K562 (cell line): ENCODE results near the gene BMP8B. TPM values are rescaled to one million over a fixed set of nuclear protein-coding genes. Genes with fewer than 3 reads are reported as not detected.

Experiments
- ASH1L ChIP-seq: fragments of 450-650 bp; IDR thresholded peaks from 2 replicates; pipeline ENCODE4 v1.6.1; 2018; ENCODE audit warnings: borderline replicate concordance, mild to moderate bottlenecking, low read depth; ENCODE audit not compliant: partially characterized antibody
- BHLHE40 ChIP-seq: IDR thresholded peaks from 2 replicates; pipeline ENCODE4 v1.6.1; 2011; ENCODE audit warnings: low read length, improper control_type of control experiment
- BRF2 ChIP-seq: IDR thresholded peaks from 3 replicates; pipeline ENCODE4 v1.6.1; 2011; ENCODE audit warnings: borderline replicate concordance, mild to moderate bottlenecking; ENCODE audit not compliant: insufficient read length, insufficient read depth
- CEBPZ ChIP-seq: fragments of 150-350 bp; IDR thresholded peaks from 2 replicates; pipeline ENCODE4 v1.6.1; 2014; ENCODE audit warnings: low read depth, mild to moderate bottlenecking, low read length, borderline replicate concordance
- CSDE1 ChIP-seq, 2 experiments: fragments of 450-650 bp; IDR thresholded peaks; 2 replicates each; pipeline ENCODE4 v1.6.1; 2016; ENCODE audit warnings: mild to moderate bottlenecking in 1 of 2
- DLX4 ChIP-seq: fragments of 250-450 bp; sonication (Bioruptor Pico); IDR thresholded peaks from 2 replicates; pipeline ENCODE4 v1.6.1; 2021; ENCODE audit warnings: mild to moderate bottlenecking
- ETV1 ChIP-seq: fragments of 450-650 bp; conservative IDR thresholded peaks from 2 replicates; pipeline ENCODE4 v1.6.1; 2016; ENCODE audit warnings: missing genetic modification characterization, control low read depth, low read depth, missing compliant biosample characterization
- GTF2F1 ChIP-seq: IDR thresholded peaks from 2 replicates; pipeline ENCODE4 v1.6.1; 2011; ENCODE audit warnings: low read depth, low read length, improper control_type of control experiment
- HBP1 ChIP-seq: fragments of 450-650 bp; formaldehyde crosslinking; IDR thresholded peaks from 2 replicates; pipeline ENCODE4 v1.4.0; 2022; ENCODE audit warnings: missing genetic modification characterization
- MAFG ChIP-seq: fragments of 450-650 bp; conservative IDR thresholded peaks from 2 replicates; pipeline ENCODE4 v1.6.1; 2016; ENCODE audit warnings: missing genetic modification characterization, missing compliant biosample characterization
- MTA1 ChIP-seq: fragments of 450-650 bp; IDR thresholded peaks from 2 replicates; pipeline ENCODE4 v1.6.1; 2017; ENCODE audit warnings: borderline replicate concordance
- PBX2 ChIP-seq, 2 experiments: IDR thresholded peaks in 1 of 2; conservative IDR thresholded peaks in 1 of 2; 2 replicates each; pipeline ENCODE4 v1.6.1; 2016; ENCODE audit warnings: low read depth in 2 of 2, mild to moderate bottlenecking in 1 of 2, missing compliant biosample characterization in 1 of 2, missing genetic modification characterization in 1 of 2, moderate library complexity in 1 of 2
- PTBP1 ChIP-seq: fragments of 200-400 bp; formaldehyde crosslinking; IDR thresholded peaks from 2 replicates; pipeline ENCODE4 v1.6.1; 2017; ENCODE audit warnings: low read depth, low read length
- RFX5 ChIP-seq: IDR thresholded peaks from 2 replicates; pipeline ENCODE4 v1.6.1; 2011; ENCODE audit warnings: low read depth, mild to moderate bottlenecking, improper control_type of control experiment, low read length
- RUNX1 ChIP-seq: sonication (generic); IDR thresholded peaks from 2 replicates; pipeline ENCODE4 v1.6.1; 2016; ENCODE audit warnings: antibody characterized with exemption, low read depth
- SNIP1 ChIP-seq: fragments of 450-650 bp; IDR thresholded peaks from 2 replicates; pipeline ENCODE4 v1.7.1; 2017; ENCODE audit warnings: low read depth, mild to moderate bottlenecking
- TBL1XR1 ChIP-seq, 2 experiments: IDR thresholded peaks; 2 replicates each; pipeline ENCODE4 v1.6.1; 2012; ENCODE audit warnings: improper control_type of control experiment in 2 of 2, low read length in 2 of 2, mild to moderate bottlenecking in 1 of 2
- XRCC4 ChIP-seq: IDR thresholded peaks from one replicate; pipeline ENCODE4 v1.6.1; 2011; ENCODE audit not compliant: insufficient read depth, insufficient read length; ENCODE audit errors: extremely low read depth
- ZC3H4 ChIP-seq: sonication (generic); formaldehyde crosslinking; IDR thresholded peaks from 2 replicates; pipeline ENCODE4 v1.9.0; 2021; ENCODE audit warnings: missing genetic modification reagents, borderline replicate concordance
- ZNF584 ChIP-seq: fragments of 200-800 bp; sonication (Bioruptor generic); IDR thresholded peaks from 2 replicates; pipeline ENCODE4 v1.6.1; 2016; ENCODE audit warnings: low read depth, mild to moderate bottlenecking, missing genetic modification characterization, missing compliant biosample characterization
- polyA plus RNA-seq, 8 experiments: library from polyadenylated mRNA; depleted of rRNA in 4 of 8; stranded (reverse) in 5 of 8; unstranded in 3 of 8; fragments of >200 nt; fragmentation: Nextera tagmentation in 2 of 8; fragmentation: Illumina TruSeq in 1 of 8; extraction: Ambion mirVana in 2 of 8; extraction: Trizol in 1 of 8; gene quantifications; 2 replicates each; pipeline versions ENCODE4 v1.2.1 to v1.2.3, GENCODE V29; 2011 to 2014; ENCODE audit warnings: inconsistent platforms in 1 of 8, missing spikeins in 1 of 8
- total RNA-seq, 7 experiments: library from RNA; depleted of rRNA in 6 of 7; stranded (reverse); fragments of >200 nt in 6 of 7; fragmentation: Illumina TruSeq in 2 of 7; extraction: Trizol in 2 of 7; gene quantifications; 2 replicates each; pipeline versions ENCODE4 v1.2.1 to v1.2.3, GENCODE V29; 2011 to 2021; ENCODE audit warnings: low replicate concordance in 1 of 7

BMP8B gene
- total and polyA plus RNA-seq, 9 of the 15 experiments (the other 6 are each of a cell fraction or from before 2014, with no cell fraction given): 0.03 to 0.33 (median 0.14) TPM

- TF ChIP-seq HBP1: no peak
- TF ChIP-seq XRCC4: no peak
- no peak for TF ChIP-seq DLX4 (CRISPR knock-in tag)
- TF ChIP-seq SNIP1: no peak
- TF ChIP-seq CSDE1 (IDR thresholded peaks at IDR 0.05): no peak
- TF ChIP-seq BHLHE40: peak; percentile 92
- no peak for TF ChIP-seq ETV1 (tag)
- TF ChIP-seq ASH1L: no peak
- TF ChIP-seq RUNX1: no peak
- no peak for TF ChIP-seq PTBP1
- TF ChIP-seq MAFG: 0 out of 2 replicates have a peak, but pooled peaks have one; percentile 11
- TF ChIP-seq ZC3H4: no peak
- TF ChIP-seq MTA1: no peak
- no peak for TF ChIP-seq BRF2
- no peak for TF ChIP-seq GTF2F1
- TF ChIP-seq CEBPZ: no peak
- TF ChIP-seq TBL1XR1 (IDR thresholded peaks at IDR 0.05; ENCODE audit: low read length in 2 of 2): no peak
- TF ChIP-seq PBX2 (CRISPR knock-in tag; IDR thresholded peaks at IDR 0.05; ENCODE audit: low read depth): no peak
- TF ChIP-seq PBX2 (tag; conservative IDR thresholded peaks at IDR 0.05; ENCODE audit: low read depth): peak; percentile 57
- no peak for TF ChIP-seq RFX5
- TF ChIP-seq ZNF584: no peak
Observed at GRCh38 chr1:39832294-39832693, 43.6 kb upstream of the BMP8B start (continued).
